Panc1 (cell line): Measurements from ENCODE around the gene RCOR2. TPM values are rescaled to one million over a fixed set of nuclear protein-coding genes. Genes with fewer than 3 reads are reported as not detected.

Experiments used
- ATAC-seq: fragments of 200-7000 bp; cut with Tn5 transposase; 2 replicates; pipeline ENCODE4 v1.9.1; 2020; ENCODE audit warnings: mild to moderate bottlenecking, moderate library complexity
- BruUV-seq: library from RNA; stranded (reverse); fragments of 400-500 nt; replicated peaks from 2 replicates; lab custom pipeline; 2021; lab: Mats Ljungman, UMichigan
- CTCF ChIA-PET: fragments of 300-600 bp; sonication (Branson Sonifier 250); formaldehyde crosslinking; loops from one replicate; lab custom pipeline; 2022; ENCODE audit warnings: antibody characterized with exemption; lab: Charles Lee
- POLR2A ChIA-PET: fragments of 300-600 bp; sonication (Branson Sonifier 250); formaldehyde crosslinking; loops from one replicate; lab custom pipeline; 2022; ENCODE audit warnings: antibody characterized with exemption; lab: Charles Lee
- DNase-seq: peaks from one replicate; pipeline ENCODE4 v3.0.0-alpha.2; 2010; ENCODE audit warnings: low read depth, low spot score
- H3K27ac ChIP-seq: 2 replicates; pipeline ENCODE4 v1.5.1; 2011; ENCODE audit warnings: mild to moderate bottlenecking, low read length, inconsistent platforms
- H3K27me3 ChIP-seq: fragments of 200-500 bp; sonication (Bioruptor generic); 2 replicates; pipeline ENCODE4 v1.6.0; 2014; ENCODE audit warnings: low read length, inconsistent platforms; ENCODE audit not compliant: control insufficient read depth, insufficient read depth
- H3K36me3 ChIP-seq: fragments of 200-500 bp; sonication (Bioruptor generic); 2 replicates; pipeline ENCODE4 v1.5.1; 2014; ENCODE audit warnings: inconsistent platforms, mild to moderate bottlenecking, low read length, moderate library complexity; ENCODE audit not compliant: control insufficient read depth, insufficient read depth
- H3K4me1 ChIP-seq: 2 replicates; pipeline ENCODE4 v1.5.1; 2011; ENCODE audit warnings: inconsistent platforms, mild to moderate bottlenecking, low read length, moderate library complexity; ENCODE audit not compliant: control insufficient read depth, insufficient read depth
- H3K4me3 ChIP-seq, 2 experiments: 2 replicates each; pipeline ENCODE4 v1.5.1; 2011 to 2012; ENCODE audit warnings: low read depth in 2 of 2, low read length in 2 of 2, mild to moderate bottlenecking in 2 of 2, inconsistent platforms in 1 of 2, moderate library complexity in 1 of 2
- H3K9me3 ChIP-seq: fragments of 200-500 bp; sonication (Bioruptor generic); 2 replicates; pipeline ENCODE4 v1.5.1; 2014; ENCODE audit warnings: low read depth, mild to moderate bottlenecking, inconsistent platforms, low read length, moderate library complexity; ENCODE audit not compliant: control insufficient read depth, insufficient read depth
- CTCF ChIP-seq: fragments of 450-650 bp; IDR thresholded peaks from 2 replicates; pipeline ENCODE4 v1.5.1; 2017; ENCODE audit warnings: mild to moderate bottlenecking
- POLR2AphosphoS5 ChIP-seq: IDR thresholded peaks from 2 replicates; pipeline ENCODE4 v1.6.1; 2012; ENCODE audit warnings: mild to moderate bottlenecking, low read depth, low read length, moderate library complexity
- REST ChIP-seq, 2 experiments: IDR thresholded peaks; 2 replicates each; pipeline ENCODE4 v1.6.1; 2011 to 2012; ENCODE audit warnings: low read depth in 2 of 2, control low read depth in 1 of 2, low read length in 1 of 2, mild to moderate bottlenecking in 1 of 2, moderate library complexity in 1 of 2; ENCODE audit not compliant: insufficient read depth in 1 of 2
- SIN3A ChIP-seq: IDR thresholded peaks from 2 replicates; pipeline ENCODE4 v1.6.1; 2012; ENCODE audit warnings: low read depth, mild to moderate bottlenecking, low read length, moderate library complexity, borderline replicate concordance; ENCODE audit not compliant: insufficient read depth
- TCF7L2 ChIP-seq: IDR thresholded peaks from 2 replicates; pipeline ENCODE4 v1.6.1; 2011; ENCODE audit warnings: mild to moderate bottlenecking, low read depth, low read length, inconsistent platforms
- in situ Hi-C: cut with HindIII; loops from 2 replicates; pipeline ENCODE4 v1.10.0; 2016; ENCODE audit warnings: low sequenced_read_pairs, low pct_unique_long_range_greater_than_20kb
- intact Hi-C: fragments of 100-400 bp; cut with micrococcal nuclease; formaldehyde crosslinking; loops from one replicate; pipeline ENCODE4 v1.10.0; 2022; ENCODE audit not compliant: unreplicated experiment
- total RNA-seq: library from RNA; stranded (reverse); gene quantifications from one replicate; pipeline ENCODE4 v1.2.1, GENCODE V29; 2021; ENCODE audit not compliant: unreplicated experiment

Gene RCOR2
- total RNA-seq, 1 experiment from 2014 or later: 10.2 TPM

DNA sequence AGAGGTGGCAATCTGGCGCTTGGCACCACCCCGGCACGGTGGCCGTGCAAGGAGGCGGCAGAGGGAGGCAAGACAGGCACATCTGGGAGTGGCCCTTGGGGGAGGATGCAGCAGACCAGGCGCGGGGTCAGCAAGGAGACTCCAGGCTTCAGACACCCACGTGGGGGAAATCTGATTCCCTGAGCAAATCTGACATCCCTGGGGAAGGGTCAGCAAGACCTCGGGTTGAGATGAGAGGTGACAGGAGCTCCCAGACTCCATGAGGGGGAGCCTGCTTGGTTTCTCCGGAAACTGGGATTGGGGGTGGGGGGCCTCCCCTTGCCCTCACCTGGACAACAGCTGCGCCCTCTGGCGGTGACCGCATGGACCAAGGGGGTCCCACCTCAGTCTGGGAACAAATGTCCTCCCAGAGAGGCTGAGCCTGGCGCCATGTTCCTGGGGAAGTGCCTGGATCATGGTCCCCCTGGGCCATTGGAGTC, 4.0 kb upstream of the RCOR2 start:
- Histone ChIP-seq H3K36me3 (no peaks in the 10 kb centered on the region; the same call in 1 of the 2 replicates), H3K4me3 (no peak overlapping the region), H3K9me3 (no peaks in the 10 kb centered on the region), H3K27me3 (no peaks in the 10 kb centered on the region), H3K4me1 (peaks cover 20% of the 10 kb centered on the region), H3K27ac (no peak overlapping the region)
- TF ChIP-seq CTCF (no peak), TCF7L2 (no peak), SIN3A (no peak), POLR2AphosphoS5 (no peak), REST (IDR thresholded peaks at IDR 0.05; ENCODE audit: insufficient read depth in 1 of 2, low read depth in 2 of 2, low read length in 1 of 2) (no peak)
- ChIA-PET POLR2A (interaction anchor here (0.7 kb wide), 1 partner anchor 53 kb away, joined by 15 read pairs; the partner anchor contains the start of gene COX8A), CTCF (no interaction called here)
- in situ Hi-C loops: no loop called here
- no peak for ATAC-seq
- no TSS peak for BruUV-seq
- intact Hi-C loops: no loop called here
- DNase-seq: no peak

- ATAC-seq (no peak), DNase-seq (no peak)
- Histone ChIP-seq H3K27me3 (no peaks in the 10 kb centered on the region), H3K9me3 (no peaks in the 10 kb centered on the region), H3K36me3 (no peaks in the 10 kb centered on the region; the same call in 1 of the 2 replicates), H3K4me1 (peaks cover 25% of the 10 kb centered on the region), H3K4me3 (no peak overlapping the region), H3K27ac (no peak overlapping the region; the same call in 1 of the 2 replicates)
- no peak for TF ChIP-seq TCF7L2
- TF ChIP-seq REST (IDR thresholded peaks at IDR 0.05; ENCODE audit: insufficient read depth in 1 of 2, low read depth in 2 of 2, low read length in 1 of 2): no peak
- no peak for TF ChIP-seq POLR2AphosphoS5
- no peak for TF ChIP-seq CTCF
- no peak for TF ChIP-seq SIN3A
- CTCF ChIA-PET: no interaction called here
- in situ Hi-C loops: no loop called here
- intact Hi-C loops: no loop called here
- POLR2A ChIA-PET: interaction anchor here (0.7 kb wide), 1 partner anchor 54 kb away, joined by 15 read pairs; the partner anchor contains the start of gene COX8A
- BruUV-seq: no TSS peak
Measured at GRCh38 chr11:63920126-63920938, 3.4 kb upstream of the RCOR2 start.
